ENCODE data around the gene MORC2. TPM values are rescaled to one million over a fixed set of nuclear protein-coding genes. Genes with fewer than 3 reads are reported as not detected.

The MORC2 gene
- total RNA-seq, 1 experiment from 2014 or later: 25.4 TPM

GRCh38 chr22:30908051-30908461 lies 60.5 kb downstream of the MORC2 start:
- POLR2A ChIA-PET: no interaction called here
- intact Hi-C loops (cut with micrococcal nuclease): no loop called here

More at GRCh38 chr22:30908051-30908461, 60.5 kb downstream of the MORC2 start:
- ATAC-seq (no peak), DNase-seq (ENCODE audit: low read depth, low spot score) (no peak)
- H3K4me1 ChIP-seq (ENCODE audit: control insufficient read depth in 1 of 2, insufficient read depth in 2 of 2, low read length in 2 of 2): peaks cover 0 to 9% of the 10 kb centered on the region in 2 experiments; a peak in 1 of 4 replicates
- TF ChIP-seq MAX (IDR thresholded peaks at IDR 0.05) (no peak), ELF1 (IDR thresholded peaks at IDR 0.05; ENCODE audit: borderline replicate concordance, low read depth) (no peak), CTCF (IDR thresholded peaks at IDR 0.05 in 2 of 3, conservative IDR thresholded peaks at IDR 0.05 in 1 of 3; ENCODE audit: borderline replicate concordance in 1 of 3, insufficient read depth in 1 of 3, low read depth in 2 of 3, low read length in 2 of 3) (no peak), JUND (IDR thresholded peaks at IDR 0.05) (no peak), POLR2A (IDR thresholded peaks at IDR 0.05; ENCODE audit: borderline replicate concordance, extremely low read depth, insufficient read depth, insufficient read length) (no peak), CBX3 (IDR thresholded peaks at IDR 0.05; ENCODE audit: low read depth) (no peak), RAD21 (IDR thresholded peaks at IDR 0.05; ENCODE audit: low read depth) (no peak), ZFX (IDR thresholded peaks at IDR 0.05) (no peak), YY1 (IDR thresholded peaks at IDR 0.05; ENCODE audit: extremely low read depth, insufficient replicate concordance, low read depth, low read length) (no peak), SRF (IDR thresholded peaks at IDR 0.05; ENCODE audit: low read depth) (no peak), FOSL1 (IDR thresholded peaks at IDR 0.05; ENCODE audit: low read depth) (no peak), SIN3A (IDR thresholded peaks at IDR 0.05; ENCODE audit: low read depth) (no peak), SP1 (IDR thresholded peaks at IDR 0.05; ENCODE audit: low read depth) (no peak), ZBTB33 (IDR thresholded peaks at IDR 0.05; ENCODE audit: extremely low read depth, insufficient replicate concordance, low read length) (no peak)
- H3K4me2 ChIP-seq (ENCODE audit: low read length): no peak overlapping the region
- no peak overlapping the region for H3K4me3 ChIP-seq (replicated peaks in 1 of 2; ENCODE audit: low read depth in 1 of 2, low read length in 2 of 2)
- H3K9me2 ChIP-seq (ENCODE audit: insufficient read depth): no peaks in the 10 kb centered on the region; the same call in 1 of the 2 replicates
- H2AFZ ChIP-seq (ENCODE audit: low read depth, low read length, poor library complexity, severe bottlenecking): no peak overlapping the region
- no peaks in the 10 kb centered on the region for H4K20me1 ChIP-seq (ENCODE audit: insufficient read depth)
- RAD21 ChIA-PET (ENCODE audit: low non-redundant PET in 1 of 2, low total read pairs in 2 of 2, uncharacterized antibody in 2 of 2, unreplicated experiment in 2 of 2): no interaction called here
- BruUV-seq (replicated peaks): no TSS peak
- no peaks in the 10 kb centered on the region for H3K9me3 ChIP-seq (ENCODE audit: control insufficient read depth in 1 of 2, insufficient read depth in 1 of 2, low read depth in 1 of 2, low read length in 2 of 2)
- no peaks in the 10 kb centered on the region for H3K79me2 ChIP-seq (ENCODE audit: insufficient read depth, low read length)
- no peak overlapping the region for H3K9ac ChIP-seq (ENCODE audit: low read length)
- H3K27me3 ChIP-seq (ENCODE audit: insufficient read depth, low read length): no peaks in the 10 kb centered on the region
- no peak overlapping the region for H3K27ac ChIP-seq (ENCODE audit: low read depth, low read length)
- no peaks in the 10 kb centered on the region for H3K36me3 ChIP-seq (ENCODE audit: control insufficient read depth in 1 of 2, insufficient read depth in 2 of 2, low read length in 2 of 2)
- CTCF ChIA-PET: no interaction called here
